ENCODE results near the gene FPR3.

Gene FPR3

GRCh38 chr19:51830274-51830673, 35.3 kb downstream of the FPR3 start:
- POLR2A ChIA-PET = no interaction called here
- no peak overlapping the region for H3K4me3 ChIP-seq (ENCODE audit: low read depth, low read length)
- TF ChIP-seq ZNF214 (tag by site-specific recombination; IDR thresholded peaks at IDR 0.05; ENCODE audit: borderline replicate concordance) = no peak
- TF ChIP-seq ZNF639 (tag by site-specific recombination; IDR thresholded peaks at IDR 0.05) = no peak
- no peak for TF ChIP-seq ZNF155 (tag by site-specific recombination; IDR thresholded peaks at IDR 0.05)
- TF ChIP-seq ZNF221 (tag by site-specific recombination; IDR thresholded peaks at IDR 0.05; ENCODE audit: borderline replicate concordance) = no peak
- no peak for TF ChIP-seq BCL11B (tag by site-specific recombination; IDR thresholded peaks at IDR 0.05; ENCODE audit: low read depth)
- TF ChIP-seq ZNF626 (tag by site-specific recombination; IDR thresholded peaks at IDR 0.05) = no peak
- TF ChIP-seq ZNF16 (tag by site-specific recombination; IDR thresholded peaks at IDR 0.05; ENCODE audit: low read depth) = no peak
- TF ChIP-seq SP2 (tag by site-specific recombination; IDR thresholded peaks at IDR 0.05) = no peak
- no peak for TF ChIP-seq ZBTB17 (tag by site-specific recombination; IDR thresholded peaks at IDR 0.05)
- TF ChIP-seq ELK4 (IDR thresholded peaks at IDR 0.05; ENCODE audit: borderline replicate concordance, low read depth, low read length) = no peak
- no peak for TF ChIP-seq AEBP2 (tag by site-specific recombination; IDR thresholded peaks at IDR 0.05; ENCODE audit: borderline replicate concordance)
- TF ChIP-seq ZBTB6 (tag by site-specific recombination; IDR thresholded peaks at IDR 0.05) = no peak
- TF ChIP-seq ZNF792 (tag by site-specific recombination; IDR thresholded peaks at IDR 0.05) = no peak
- no peak for TF ChIP-seq ZNF19 (tag by site-specific recombination; IDR thresholded peaks at IDR 0.05; ENCODE audit: low read depth)
- no peak for TF ChIP-seq ZNF175 (tag by site-specific recombination; IDR thresholded peaks at IDR 0.05)
- no peak for TF ChIP-seq ZNF2 (tag by site-specific recombination; IDR thresholded peaks at IDR 0.05)
- TF ChIP-seq ZFP41 (tag by site-specific recombination; IDR thresholded peaks at IDR 0.05; ENCODE audit: borderline replicate concordance) = no peak

GRCh38 chr19:51837145-51837544, 42.2 kb downstream of the FPR3 start:
- CTCF ChIA-PET = interaction anchor here (0.5 to 0.6 kb wide), 3 partner anchors 8 to 251 kb away, joined by 3 to 5 read pairs (median 4); no protein-coding TSS in a partner anchor
- TF ChIP-seq ZNF280C (tag by site-specific recombination; IDR thresholded peaks at IDR 0.05) = no peak
- TF ChIP-seq EGR2 (tag by site-specific recombination; IDR thresholded peaks at IDR 0.05; ENCODE audit: low read depth) = no peak
- no peak for TF ChIP-seq ZNF184 (tag by site-specific recombination; IDR thresholded peaks at IDR 0.05)
- no peak for TF ChIP-seq SCRT2 (tag by site-specific recombination; IDR thresholded peaks at IDR 0.05)
- no peak for TF ChIP-seq ZSCAN4 (tag by site-specific recombination; IDR thresholded peaks at IDR 0.05)
- no peak for TF ChIP-seq ZNF785 (tag by site-specific recombination; IDR thresholded peaks at IDR 0.05)
- TF ChIP-seq ZNF777 (tag by site-specific recombination; IDR thresholded peaks at IDR 0.05; ENCODE audit: borderline replicate concordance) = no peak
- no peak for TF ChIP-seq SALL2 (tag by site-specific recombination; IDR thresholded peaks at IDR 0.05; ENCODE audit: borderline replicate concordance)
- no peak for TF ChIP-seq ZNF521 (tag by site-specific recombination; IDR thresholded peaks at IDR 0.05)
- TF ChIP-seq ZNF350 (tag by site-specific recombination; IDR thresholded peaks at IDR 0.05) = no peak
- TF ChIP-seq ZNF48 (tag by site-specific recombination; IDR thresholded peaks at IDR 0.05) = no peak
- no peak for TF ChIP-seq ZNF248 (tag by site-specific recombination; IDR thresholded peaks at IDR 0.05)

More at GRCh38 chr19:51830274-51830673, 35.3 kb downstream of the FPR3 start:
- Histone ChIP-seq H3K36me3 (ENCODE audit: control insufficient read depth in 2 of 2, insufficient read depth in 1 of 2, low read length in 2 of 2) (no peaks in the 10 kb centered on the region), H3K9me3 (ENCODE audit: control insufficient read depth, insufficient read depth, low read depth, low read length) (no peaks in the 10 kb centered on the region), H3K27ac (ENCODE audit: extremely low read depth, low read depth, low read length) (no peak overlapping the region), H3K4me1 (ENCODE audit: control insufficient read depth, insufficient read depth, low read length) (no peaks in the 10 kb centered on the region)
- CTCF ChIA-PET = interaction anchor here (0.6 kb wide), 1 partner anchor 227 kb away, joined by 5 read pairs; no protein-coding TSS in a partner anchor

More at GRCh38 chr19:51837145-51837544, 42.2 kb downstream of the FPR3 start:
- Histone ChIP-seq H3K36me3 (ENCODE audit: control insufficient read depth in 2 of 2, insufficient read depth in 1 of 2, low read length in 2 of 2) (no peaks in the 10 kb centered on the region), H3K27ac (ENCODE audit: extremely low read depth, low read depth, low read length) (no peak overlapping the region), H3K4me3 (ENCODE audit: low read depth, low read length) (no peak overlapping the region), H3K4me1 (ENCODE audit: control insufficient read depth, insufficient read depth, low read length) (no peaks in the 10 kb centered on the region), H3K9me3 (ENCODE audit: control insufficient read depth, insufficient read depth, low read depth, low read length) (no peaks in the 10 kb centered on the region; the same call in 1 of the 2 replicates)
- POLR2A ChIA-PET = no interaction called here
